SK-N-SH (cell line): ENCODE results near the gene SAT1.

Experiments used
- CTCF ChIP-seq: fragments of 200-600 bp; sonication (generic); IDR thresholded peaks from 2 replicates; pipeline ENCODE4 v1.6.1; 2017; ENCODE audit warnings: antibody characterized with exemption, mild to moderate bottlenecking, moderate library complexity
- EZH2phosphoT487 ChIP-seq: fragments of 200-600 bp; sonication (generic); IDR thresholded peaks from 2 replicates; pipeline ENCODE4 v1.6.1; 2017; ENCODE audit warnings: low read depth, mixed run types, mild to moderate bottlenecking, antibody characterized with exemption, moderate library complexity, borderline replicate concordance
- MAX ChIP-seq: IDR thresholded peaks from 2 replicates; pipeline ENCODE4 v1.4.0; 2012; ENCODE audit warnings: low read depth
- SIN3A ChIP-seq: IDR thresholded peaks from 2 replicates; pipeline ENCODE4 v1.6.1; 2012; ENCODE audit warnings: low read depth, mild to moderate bottlenecking, low read length, moderate library complexity, borderline replicate concordance
- TCF12 ChIP-seq: IDR thresholded peaks from 2 replicates; pipeline ENCODE4 v1.4.0; 2012
- TEAD4 ChIP-seq: IDR thresholded peaks from 2 replicates; pipeline ENCODE4 v1.4.0; 2012; ENCODE audit warnings: mild to moderate bottlenecking, borderline replicate concordance; ENCODE audit not compliant: insufficient read depth
- TF ChIP-seq, protein P1 (sequence below): IDR thresholded peaks from 2 replicates; pipeline ENCODE4; 2012

GRCh38 chrX:23804578-23804977 is 21.6 kb downstream of the SAT1 start:
- TF ChIP-seq CTCF: no peak
- TF ChIP-seq TCF12: no peak
- TF ChIP-seq MAX: no peak
- TF ChIP-seq EZH2phosphoT487: no peak
- TF ChIP-seq SIN3A: no peak
- TF ChIP-seq, protein P1, sequence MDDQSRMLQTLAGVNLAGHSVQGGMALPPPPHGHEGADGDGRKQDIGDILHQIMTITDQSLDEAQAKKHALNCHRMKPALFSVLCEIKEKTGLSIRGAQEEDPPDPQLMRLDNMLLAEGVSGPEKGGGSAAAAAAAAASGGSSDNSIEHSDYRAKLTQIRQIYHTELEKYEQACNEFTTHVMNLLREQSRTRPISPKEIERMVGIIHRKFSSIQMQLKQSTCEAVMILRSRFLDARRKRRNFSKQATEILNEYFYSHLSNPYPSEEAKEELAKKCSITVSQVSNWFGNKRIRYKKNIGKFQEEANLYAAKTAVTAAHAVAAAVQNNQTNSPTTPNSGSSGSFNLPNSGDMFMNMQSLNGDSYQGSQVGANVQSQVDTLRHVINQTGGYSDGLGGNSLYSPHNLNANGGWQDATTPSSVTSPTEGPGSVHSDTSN: no peak
- TF ChIP-seq TEAD4: no peak
